ENCODE measurements around the gene PGM3. TPM values are rescaled to one million over a fixed set of nuclear protein-coding genes. Genes with fewer than 3 reads are reported as not detected.
A peak's percentile ranks its signal among the peaks of the same experiment; 100 is the strongest.

PGM3 gene
- total RNA-seq, 1 experiment from 2014 or later = 55.4 TPM

- TF ChIP-seq CTCF (conservative IDR thresholded peaks at IDR 0.05; ENCODE audit: low read depth, low read length) (peak; percentile 72), EZH2 (IDR thresholded peaks at IDR 0.05; ENCODE audit: borderline replicate concordance, low read depth, low read length, poor library complexity, severe bottlenecking) (no peak)
- H3K4me3 ChIP-seq (ENCODE audit: low read depth, low read length, poor library complexity, severe bottlenecking) = no peak overlapping the region
- intact Hi-C loops (cut with micrococcal nuclease; ENCODE audit: unreplicated experiment) = loop anchor here (1.0 to 10.0 kb wide), 4 partner anchors 147 to 393 kb away; partner anchors contain the start of gene PRSS35
- no peaks in the 10 kb centered on the region for H3K27me3 ChIP-seq (replicated peaks; ENCODE audit: insufficient read depth, low read depth, low read length, poor library complexity)
- peak overlapping the region; percentile 70 for H3K27ac ChIP-seq (ENCODE audit: low read depth, low read length, poor library complexity, severe bottlenecking)
- no peaks in the 10 kb centered on the region for H3K9me3 ChIP-seq (ENCODE audit: low read depth, low read length, poor library complexity, severe bottlenecking)
- CTCF ChIA-PET = interaction anchor here (0.7 to 1.2 kb wide), 5 partner anchors 154 to 297 kb away, joined by 3 to 7 read pairs (median 4); partner anchors contain the start of genes DOP1A and PRSS35
- POLR2A ChIA-PET (ENCODE audit: low non-redundant PET) = interaction anchor here (0.6 kb wide), 1 partner anchor 144 kb away, joined by 5 read pairs; no protein-coding TSS in a partner anchor
- no TSS peak for BruUV-seq (replicated peaks)
- peaks cover 39% of the 10 kb centered on the region for H3K4me1 ChIP-seq (ENCODE audit: insufficient read depth, low read length, poor library complexity, severe bottlenecking)
- peak; percentile 82 for DNase-seq (ENCODE audit: low spot score)
- H3K36me3 ChIP-seq (ENCODE audit: insufficient read depth, low read length, poor library complexity, severe bottlenecking) = peaks cover 10% of the 10 kb centered on the region
Measured at GRCh38 chr6:83221889-83222479, 28.9 kb upstream of the PGM3 start.

GRCh38 chr6:83221276-83221675 lies 28.2 kb upstream of the PGM3 start:
- no peaks in the 10 kb centered on the region for H3K27me3 ChIP-seq (replicated peaks; ENCODE audit: insufficient read depth, low read depth, low read length, poor library complexity)
- no peak overlapping the region for H3K4me3 ChIP-seq (ENCODE audit: low read depth, low read length, poor library complexity, severe bottlenecking)
- H3K4me1 ChIP-seq (ENCODE audit: insufficient read depth, low read length, poor library complexity, severe bottlenecking) = peaks cover 46% of the 10 kb centered on the region
- H3K36me3 ChIP-seq (ENCODE audit: insufficient read depth, low read length, poor library complexity, severe bottlenecking) = peaks cover 6% of the 10 kb centered on the region
- intact Hi-C loops (cut with micrococcal nuclease; ENCODE audit: unreplicated experiment) = loop anchor here (10.0 kb wide), 1 partner anchor 374 kb away; no protein-coding TSS in a partner anchor
- no TSS peak for BruUV-seq (replicated peaks)
- DNase-seq (ENCODE audit: low spot score) = no peak
- POLR2A ChIA-PET (ENCODE audit: low non-redundant PET) = no interaction called here
- H3K9me3 ChIP-seq (ENCODE audit: low read depth, low read length, poor library complexity, severe bottlenecking) = no peaks in the 10 kb centered on the region
- TF ChIP-seq EZH2 (IDR thresholded peaks at IDR 0.05; ENCODE audit: borderline replicate concordance, low read depth, low read length, poor library complexity, severe bottlenecking) (no peak), CTCF (conservative IDR thresholded peaks at IDR 0.05; ENCODE audit: low read depth, low read length) (no peak)
- CTCF ChIA-PET = interaction anchor here (0.7 to 1.2 kb wide), 2 partner anchors 290 to 298 kb away, joined by 3 to 4 read pairs; no protein-coding TSS in a partner anchor
- H3K27ac ChIP-seq (ENCODE audit: low read depth, low read length, poor library complexity, severe bottlenecking) = peak overlapping the region; percentile 37

DNA sequence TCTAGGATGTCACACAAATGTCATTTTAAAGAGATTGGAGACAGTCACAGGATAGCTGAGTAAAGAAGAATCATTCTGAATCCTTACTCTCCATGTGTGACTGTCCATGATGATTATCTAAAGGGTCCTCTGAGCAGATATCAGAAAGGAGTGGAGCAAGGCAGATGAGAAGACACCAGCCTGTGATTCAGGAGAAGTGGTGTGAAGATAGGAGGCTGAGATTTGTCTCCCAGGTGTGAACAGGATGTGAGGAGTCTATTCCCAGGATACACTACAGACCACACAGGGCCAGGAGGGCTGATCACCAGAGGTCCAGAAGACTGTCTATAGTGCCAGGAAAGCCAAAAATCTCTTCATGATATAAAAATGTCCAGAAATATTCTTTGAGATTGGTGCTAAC lies 27.1 kb upstream of the PGM3 start:
- TF ChIP-seq CTCF (conservative IDR thresholded peaks at IDR 0.05; ENCODE audit: low read depth, low read length) (no peak), EZH2 (IDR thresholded peaks at IDR 0.05; ENCODE audit: borderline replicate concordance, low read depth, low read length, poor library complexity, severe bottlenecking) (no peak)
- H3K27me3 ChIP-seq (replicated peaks; ENCODE audit: insufficient read depth, low read depth, low read length, poor library complexity) = no peaks in the 10 kb centered on the region
- H3K4me3 ChIP-seq (ENCODE audit: low read depth, low read length, poor library complexity, severe bottlenecking) = no peak overlapping the region
- intact Hi-C loops (cut with micrococcal nuclease; ENCODE audit: unreplicated experiment) = loop anchor here (10.0 kb wide), 1 partner anchor 375 kb away; no protein-coding TSS in a partner anchor
- CTCF ChIA-PET = no interaction called here
- no peak for DNase-seq (ENCODE audit: low spot score)
- POLR2A ChIA-PET (ENCODE audit: low non-redundant PET) = no interaction called here
- BruUV-seq (replicated peaks) = no TSS peak
- H3K4me1 ChIP-seq (ENCODE audit: insufficient read depth, low read length, poor library complexity, severe bottlenecking) = peaks cover 56% of the 10 kb centered on the region
- no peak overlapping the region for H3K27ac ChIP-seq (ENCODE audit: low read depth, low read length, poor library complexity, severe bottlenecking)
- peaks cover 3% of the 10 kb centered on the region for H3K36me3 ChIP-seq (ENCODE audit: insufficient read depth, low read length, poor library complexity, severe bottlenecking)
- no peaks in the 10 kb centered on the region for H3K9me3 ChIP-seq (ENCODE audit: low read depth, low read length, poor library complexity, severe bottlenecking)

Data from A673 (cell line).